Thymus (tissue), 11 donors: Measurements from ENCODE around the gene IPO7. TPM values are rescaled to one million over a fixed set of nuclear protein-coding genes. Genes with fewer than 3 reads are reported as not detected.
"Not testable (repeated sequence)": the region's sequence is repeated elsewhere in the genome, so short reads cannot be mapped to it uniquely, and the experiment has no call there.

Experiments used
- DNase-seq, 9 donors: peaks; one replicate each; pipeline ENCODE4 v3.0.0-alpha.2; 2013; ENCODE audit warnings: low spot score in 9 of 9, low read depth in 6 of 9, missing footprints in 1 of 9
- H3K27ac ChIP-seq, 2 donors: one replicate each; pipeline ENCODE4 v1.5.1; 2013; ENCODE audit warnings: control low read depth in 1 of 2, low read depth in 1 of 2, low read length in 1 of 2, mild to moderate bottlenecking in 1 of 2, moderate library complexity in 1 of 2
- H3K27me3 ChIP-seq, 2 donors: one replicate each; pipeline ENCODE4 v1.5.1; 2013; ENCODE audit warnings: low read length in 1 of 2; ENCODE audit not compliant: control insufficient read depth in 2 of 2, insufficient read depth in 1 of 2
- H3K36me3 ChIP-seq, 2 donors: one replicate each; pipeline ENCODE4 v1.5.1; 2013; ENCODE audit warnings: low read length in 1 of 2, mild to moderate bottlenecking in 1 of 2, moderate library complexity in 1 of 2; ENCODE audit not compliant: control insufficient read depth in 2 of 2, insufficient read depth in 2 of 2
- H3K4me1 ChIP-seq, 2 donors: one replicate each; pipeline ENCODE4 v1.5.1; 2013; ENCODE audit warnings: low read length in 2 of 2; ENCODE audit not compliant: control insufficient read depth in 2 of 2, insufficient read depth in 2 of 2
- H3K4me3 ChIP-seq, 2 donors: one replicate each; pipeline ENCODE4 v1.5.1; 2013; ENCODE audit warnings: low read length in 2 of 2, control low read depth in 1 of 2, mild to moderate bottlenecking in 1 of 2
- H3K9me3 ChIP-seq, 2 donors: one replicate each; pipeline ENCODE4 v1.5.1; 2013; ENCODE audit warnings: low read length in 1 of 2, mild to moderate bottlenecking in 1 of 2; ENCODE audit not compliant: control insufficient read depth in 2 of 2, insufficient read depth in 1 of 2
- WGBS: extraction: QIAGEN DNeasy Blood & Tissue Kit; methylation state at CpG from one replicate; pipeline ENCODE4 v1.1.7; 2013; 5-methylcytosine and 5-hydroxymethylcytosine counted together
- polyA plus RNA-seq: library from polyadenylated mRNA; stranded (reverse); fragments of 200-250 nt; gene quantifications from one replicate; pipeline ENCODE4 v1.2.3, GENCODE V29; 2013
- total RNA-seq: library from RNA; stranded (reverse); fragments of 120-200 nt; gene quantifications from one replicate; pipeline ENCODE4 v1.2.4, GENCODE V29; 2013
- donor health status: healthy.

IPO7 gene
- total and polyA plus RNA-seq, 2 donors = 26.4 to 45.2 TPM

GRCh38 chr11:9446230-9446629 lies 61.8 kb downstream of the IPO7 start:
- Histone ChIP-seq H3K27me3 (no peaks in the 10 kb centered on the region), H3K9me3 (peaks cover 0 to 9% of the 10 kb centered on the region in 2 donors), H3K4me1 (no peaks in the 10 kb centered on the region), H3K27ac (no peak overlapping the region), H3K36me3 (peaks cover 24 to 42% of the 10 kb centered on the region in 2 donors), H3K4me3 (no peak overlapping the region)
- DNase-seq = peak in 1 of 9 donors; percentile 12
- WGBS = 47% methylated on average over 4 of the region's 4 CpGs

GRCh38 chr11:9448576-9449352 lies 64.3 kb downstream of the IPO7 start:
- WGBS = over 99% methylated on average over 9 of the region's 9 CpGs
- Histone ChIP-seq H3K36me3 (peaks cover 7 to 18% of the 10 kb centered on the region in 2 donors), H3K9me3 (peaks cover 3 to 13% of the 10 kb centered on the region in 2 donors), H3K4me3 (no peak overlapping the region), H3K27me3 (no peaks in the 10 kb centered on the region), H3K27ac (no peak overlapping the region), H3K4me1 (no peaks in the 10 kb centered on the region)
- DNase-seq = no peak

GRCh38 chr11:9452023-9452422 lies 67.6 kb downstream of the IPO7 start:
- not testable (repeated sequence) for H3K27me3 ChIP-seq, H3K36me3 ChIP-seq, H3K4me1 ChIP-seq, DNase-seq, H3K4me3 ChIP-seq, H3K27ac ChIP-seq
- 96% methylated on average over 7 of the region's 7 CpGs for WGBS
- peaks cover 3 to 13% of the 10 kb centered on the region in 2 donors for H3K9me3 ChIP-seq

GRCh38 chr11:9455722-9456121 lies 71.3 kb downstream of the IPO7 start:
- Histone ChIP-seq H3K4me3 (no peak overlapping the region), H3K27ac (no peak overlapping the region), H3K36me3 (no peaks in the 10 kb centered on the region), H3K9me3 (peaks cover 3 to 8% of the 10 kb centered on the region in 2 donors), H3K27me3 (no peaks in the 10 kb centered on the region), H3K4me1 (peaks cover 5% of the 10 kb centered on the region in 2 donors)
- no peak for DNase-seq
- 97% methylated on average over 5 of the region's 5 CpGs for WGBS

- Histone ChIP-seq H3K4me1 (peaks cover 5 to 11% of the 10 kb centered on the region in 2 donors), H3K9me3 (no peaks in the 10 kb centered on the region), H3K27ac (peak overlapping the region; percentile 92 to 99), H3K27me3 (no peaks in the 10 kb centered on the region), H3K4me3 (peak overlapping the region; percentile 84 to 100), H3K36me3 (no peaks in the 10 kb centered on the region)
- peak in 8 of 9 donors; percentile 25 to 73 (median 42) for DNase-seq
- WGBS = 3% methylated on average over 23 of the region's 23 CpGs
Measured at GRCh38 chr11:9459667-9460321, 75.3 kb downstream of the IPO7 start.

- H3K4me3 ChIP-seq = peak within 1 kb of the TSS; percentile 86 to 100
- H3K36me3 ChIP-seq = no peaks in the 10 kb centered on the region
- H3K9me3 ChIP-seq = no peaks in the 10 kb centered on the region
- H3K4me1 ChIP-seq = peaks cover 5 to 11% of the 10 kb centered on the region in 2 donors
- peak; percentile 99 to 100 (median 100) for DNase-seq
- H3K27me3 ChIP-seq = no peaks in the 10 kb centered on the region
- under 1% methylated on average over 45 of the region's 45 CpGs for WGBS
- H3K27ac ChIP-seq = peak within 1 kb of the TSS; percentile 99 to 100
Measured at GRCh38 chr11:9460322-9461062, 76.0 kb downstream of the IPO7 start, which contains the start of gene ZNF143. Gene ZNF143 (plus strand): TSS chr11:9461012. CDS start chr11:9471309, 10,297 bp downstream.

- H3K4me1 ChIP-seq = peaks cover 5 to 11% of the 10 kb centered on the region in 2 donors
- H3K27me3 ChIP-seq = no peaks in the 10 kb centered on the region
- H3K27ac ChIP-seq = peak overlapping the region; percentile 99 to 100
- H3K36me3 ChIP-seq = no peaks in the 10 kb centered on the region
- H3K9me3 ChIP-seq = no peaks in the 10 kb centered on the region
- H3K4me3 ChIP-seq = peak overlapping the region; percentile 86 to 100
- DNase-seq = peak; percentile 13 to 91 (median 75)
- under 1% methylated on average over 57 of the region's 57 CpGs for WGBS
Measured at GRCh38 chr11:9461063-9461759, 76.8 kb downstream of the IPO7 start.

- H3K27me3 ChIP-seq = no peaks in the 10 kb centered on the region
- no peaks in the 10 kb centered on the region for H3K9me3 ChIP-seq
- H3K4me1 ChIP-seq = peaks cover 5 to 11% of the 10 kb centered on the region in 2 donors
- WGBS = 1% methylated on average over 10 of the region's 10 CpGs
- DNase-seq = peak in 8 of 9 donors; percentile 6 to 61 (median 21)
- peak overlapping the region; percentile 53 to 100 for H3K27ac ChIP-seq
- no peaks in the 10 kb centered on the region for H3K36me3 ChIP-seq
- H3K4me3 ChIP-seq = peak overlapping the region; percentile 86 to 100
Measured at GRCh38 chr11:9461760-9462134, 77.3 kb downstream of the IPO7 start.
